K562 (cell line): ENCODE measurements around the gene MMD2. TPM values are rescaled to one million over a fixed set of nuclear protein-coding genes. Genes with fewer than 3 reads are reported as not detected.

ENCODE experiments used
- CBFB ChIP-seq: sonication (generic); formaldehyde crosslinking; IDR thresholded peaks from 2 replicates; pipeline ENCODE4 v1.4.0; 2020; ENCODE audit warnings: mild to moderate bottlenecking, missing genetic modification reagents
- CBX1 ChIP-seq: sonication (generic); IDR thresholded peaks from 2 replicates; pipeline ENCODE4 v1.6.1; 2016; ENCODE audit warnings: antibody characterized with exemption, low read depth, mild to moderate bottlenecking
- FOXA1 ChIP-seq: fragments of 450-650 bp; IDR thresholded peaks from 2 replicates; pipeline ENCODE4 v1.6.1; 2016; ENCODE audit warnings: mild to moderate bottlenecking, borderline replicate concordance
- MCM5 ChIP-seq: fragments of 450-650 bp; IDR thresholded peaks from 2 replicates; pipeline ENCODE4 v1.6.1; 2016; ENCODE audit warnings: low read depth
- MTA2 ChIP-seq: fragments of 450-650 bp; IDR thresholded peaks from 2 replicates; pipeline ENCODE4 v1.6.1; 2016; ENCODE audit warnings: low read depth
- POLR2AphosphoS5 ChIP-seq: IDR thresholded peaks from 2 replicates; pipeline ENCODE4 v1.6.1; 2011; ENCODE audit warnings: mild to moderate bottlenecking, low read depth, low read length, moderate library complexity; ENCODE audit not compliant: control insufficient read depth, insufficient read depth
- SMARCB1 ChIP-seq: IDR thresholded peaks from 2 replicates; pipeline ENCODE4 v1.6.1; 2011; ENCODE audit warnings: improper control_type of control experiment, low read depth; ENCODE audit not compliant: insufficient read length
- SP1 ChIP-seq: sonication (generic); formaldehyde crosslinking; IDR thresholded peaks from 2 replicates; pipeline ENCODE4 v1.8.1; 2022; ENCODE audit warnings: mild to moderate bottlenecking, missing genetic modification reagents
- SP2 ChIP-seq: IDR thresholded peaks from 2 replicates; pipeline ENCODE4 v1.6.1; 2011; ENCODE audit warnings: mild to moderate bottlenecking, low read depth, low read length, moderate library complexity; ENCODE audit not compliant: poor library complexity, severe bottlenecking; ENCODE audit errors: extremely low read depth
- SRF ChIP-seq, 2 experiments: fragments of 250-450, 450-650 bp in 1 of 2; sonication (Bioruptor Pico) in 1 of 2; sonication (generic) in 1 of 2; formaldehyde crosslinking; IDR thresholded peaks; 2 replicates each; pipeline versions ENCODE4 v1.5.0 to v1.5.1; 2020 to 2022; ENCODE audit warnings: mild to moderate bottlenecking in 1 of 2, missing genetic modification reagents in 1 of 2
- TEAD4 ChIP-seq, 2 experiments: sonication (generic) in 1 of 2; formaldehyde crosslinking in 1 of 2; IDR thresholded peaks; 2 replicates each; pipeline versions ENCODE4 v1.6.1 to v1.8.0; 2012 to 2022; ENCODE audit warnings: borderline replicate concordance in 1 of 2, inconsistent platforms in 1 of 2, low read length in 1 of 2, mild to moderate bottlenecking in 1 of 2, missing genetic modification reagents in 1 of 2
- YBX1 ChIP-seq: fragments of 450-650 bp; IDR thresholded peaks from 2 replicates; pipeline ENCODE4 v1.7.1; 2016; ENCODE audit warnings: mild to moderate bottlenecking
- ZKSCAN1 ChIP-seq: fragments of 150-350 bp; IDR thresholded peaks from 2 replicates; pipeline ENCODE4 v1.6.1; 2016; ENCODE audit warnings: low read depth, low read length
- ZNF224 ChIP-seq: sonication (generic); formaldehyde crosslinking; IDR thresholded peaks from 2 replicates; pipeline ENCODE4 v1.8.0; 2022; ENCODE audit warnings: mild to moderate bottlenecking, missing genetic modification reagents
- polyA plus RNA-seq, 8 experiments: library from polyadenylated mRNA; depleted of rRNA in 4 of 8; stranded (reverse) in 5 of 8; unstranded in 3 of 8; fragments of >200 nt; fragmentation: Nextera tagmentation in 2 of 8; fragmentation: Illumina TruSeq in 1 of 8; extraction: Ambion mirVana in 2 of 8; extraction: Trizol in 1 of 8; gene quantifications; 2 replicates each; pipeline versions ENCODE4 v1.2.1 to v1.2.3, GENCODE V29; 2011 to 2014; ENCODE audit warnings: inconsistent platforms in 1 of 8, missing spikeins in 1 of 8
- total RNA-seq, 7 experiments: library from RNA; depleted of rRNA in 6 of 7; stranded (reverse); fragments of >200 nt in 6 of 7; fragmentation: Illumina TruSeq in 2 of 7; extraction: Trizol in 2 of 7; gene quantifications; 2 replicates each; pipeline versions ENCODE4 v1.2.1 to v1.2.3, GENCODE V29; 2011 to 2021; ENCODE audit warnings: low replicate concordance in 1 of 7
- TF ChIP-seq, protein P1 (sequence below): sonication (generic); formaldehyde crosslinking; IDR thresholded peaks from 2 replicates; pipeline ENCODE4 v1.8.0; 2022; ENCODE audit warnings: missing genetic modification reagents, mild to moderate bottlenecking, borderline replicate concordance
- TF ChIP-seq, protein P2 (sequence below): IDR thresholded peaks from 2 replicates; pipeline ENCODE4 v1.6.1; 2011; ENCODE audit warnings: borderline replicate concordance, low read depth, mild to moderate bottlenecking, moderate library complexity, low read length; ENCODE audit not compliant: insufficient read depth, poor library complexity, severe bottlenecking
- TF ChIP-seq, protein P3 (sequence below): fragments of 450-650 bp; conservative IDR thresholded peaks from 2 replicates; pipeline ENCODE4 v1.6.1; 2016; ENCODE audit warnings: missing genetic modification characterization, low read depth, mild to moderate bottlenecking, missing compliant biosample characterization, moderate library complexity
- TF ChIP-seq, protein P4 (sequence below): sonication (generic); formaldehyde crosslinking; IDR thresholded peaks from 2 replicates; pipeline ENCODE4 v1.8.1; 2023; ENCODE audit warnings: mild to moderate bottlenecking, missing genetic modification reagents, moderate library complexity
- TF ChIP-seq, protein P5 (sequence below): fragments of 200-800 bp; sonication (Bioruptor generic); IDR thresholded peaks from 2 replicates; pipeline ENCODE4 v1.6.1; 2017; ENCODE audit warnings: missing genetic modification characterization, missing compliant biosample characterization

The MMD2 gene
- total and polyA plus RNA-seq, 9 of the 15 experiments (the other 6 are each of a cell fraction or from before 2014, with no cell fraction given) = not detected

DNA sequence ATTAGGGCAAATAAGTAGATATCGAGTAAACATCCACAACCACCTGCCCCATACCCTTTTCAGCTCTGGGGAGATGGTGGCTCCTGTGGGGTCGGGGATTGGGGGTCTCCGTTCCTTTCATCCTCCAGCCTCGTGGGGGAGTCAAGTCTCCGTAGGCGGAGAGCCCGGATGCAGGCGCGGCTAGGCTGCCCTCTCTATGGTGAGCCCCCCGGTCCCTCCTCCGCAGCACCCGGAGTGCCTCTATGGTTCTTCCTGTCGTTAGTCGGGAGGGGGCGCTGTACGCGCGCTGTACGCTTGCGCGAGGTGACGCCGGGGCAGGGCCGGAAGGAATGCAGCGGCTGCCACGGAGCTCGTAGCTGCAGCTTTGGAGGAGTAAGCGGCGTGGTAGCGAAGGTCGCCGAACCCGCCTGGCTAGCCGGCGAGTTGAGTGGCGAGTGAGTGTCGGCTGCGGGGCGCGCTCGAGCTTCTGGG, 14.8 kb upstream of the MMD2 start (continued):
- TF ChIP-seq CBX1 (peak; percentile 98), SMARCB1 (no peak), MCM5 (no peak), CBFB (CRISPR knock-in tag) (no peak), MTA2 (no peak), FOXA1 (no peak), POLR2AphosphoS5 (peak; percentile 79), SP2 (peak; percentile 89), YBX1 (no peak), ZKSCAN1 (0 out of 2 replicates have a peak, but pooled peaks have one; percentile 7), SRF (CRISPR knock-in tag; IDR thresholded peaks at IDR 0.05) (0 out of 4 replicates have a peak, but pooled peaks of 1 of the 2 experiments have one; percentile 25), ZNF224 (CRISPR knock-in tag) (no peak), SP1 (peak; percentile 70), TEAD4 (IDR thresholded peaks at IDR 0.05; ENCODE audit: low read length) (peak; percentile 41; the same call in 1 of the 2 replicates), TEAD4 (CRISPR knock-in tag; IDR thresholded peaks at IDR 0.05; ENCODE audit: borderline replicate concordance) (no peak)
- TF ChIP-seq, protein P1, sequence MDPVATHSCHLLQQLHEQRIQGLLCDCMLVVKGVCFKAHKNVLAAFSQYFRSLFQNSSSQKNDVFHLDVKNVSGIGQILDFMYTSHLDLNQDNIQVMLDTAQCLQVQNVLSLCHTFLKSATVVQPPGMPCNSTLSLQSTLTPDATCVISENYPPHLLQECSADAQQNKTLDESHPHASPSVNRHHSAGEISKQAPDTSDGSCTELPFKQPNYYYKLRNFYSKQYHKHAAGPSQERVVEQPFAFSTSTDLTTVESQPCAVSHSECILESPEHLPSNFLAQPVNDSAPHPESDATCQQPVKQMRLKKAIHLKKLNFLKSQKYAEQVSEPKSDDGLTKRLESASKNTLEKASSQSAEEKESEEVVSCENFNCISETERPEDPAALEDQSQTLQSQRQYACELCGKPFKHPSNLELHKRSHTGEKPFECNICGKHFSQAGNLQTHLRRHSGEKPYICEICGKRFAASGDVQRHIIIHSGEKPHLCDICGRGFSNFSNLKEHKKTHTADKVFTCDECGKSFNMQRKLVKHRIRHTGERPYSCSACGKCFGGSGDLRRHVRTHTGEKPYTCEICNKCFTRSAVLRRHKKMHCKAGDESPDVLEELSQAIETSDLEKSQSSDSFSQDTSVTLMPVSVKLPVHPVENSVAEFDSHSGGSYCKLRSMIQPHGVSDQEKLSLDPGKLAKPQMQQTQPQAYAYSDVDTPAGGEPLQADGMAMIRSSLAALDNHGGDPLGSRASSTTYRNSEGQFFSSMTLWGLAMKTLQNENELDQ = no peak
- TF ChIP-seq, protein P2, sequence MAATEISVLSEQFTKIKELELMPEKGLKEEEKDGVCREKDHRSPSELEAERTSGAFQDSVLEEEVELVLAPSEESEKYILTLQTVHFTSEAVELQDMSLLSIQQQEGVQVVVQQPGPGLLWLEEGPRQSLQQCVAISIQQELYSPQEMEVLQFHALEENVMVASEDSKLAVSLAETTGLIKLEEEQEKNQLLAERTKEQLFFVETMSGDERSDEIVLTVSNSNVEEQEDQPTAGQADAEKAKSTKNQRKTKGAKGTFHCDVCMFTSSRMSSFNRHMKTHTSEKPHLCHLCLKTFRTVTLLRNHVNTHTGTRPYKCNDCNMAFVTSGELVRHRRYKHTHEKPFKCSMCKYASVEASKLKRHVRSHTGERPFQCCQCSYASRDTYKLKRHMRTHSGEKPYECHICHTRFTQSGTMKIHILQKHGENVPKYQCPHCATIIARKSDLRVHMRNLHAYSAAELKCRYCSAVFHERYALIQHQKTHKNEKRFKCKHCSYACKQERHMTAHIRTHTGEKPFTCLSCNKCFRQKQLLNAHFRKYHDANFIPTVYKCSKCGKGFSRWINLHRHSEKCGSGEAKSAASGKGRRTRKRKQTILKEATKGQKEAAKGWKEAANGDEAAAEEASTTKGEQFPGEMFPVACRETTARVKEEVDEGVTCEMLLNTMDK = peak; percentile 75
- TF ChIP-seq, protein P3, sequence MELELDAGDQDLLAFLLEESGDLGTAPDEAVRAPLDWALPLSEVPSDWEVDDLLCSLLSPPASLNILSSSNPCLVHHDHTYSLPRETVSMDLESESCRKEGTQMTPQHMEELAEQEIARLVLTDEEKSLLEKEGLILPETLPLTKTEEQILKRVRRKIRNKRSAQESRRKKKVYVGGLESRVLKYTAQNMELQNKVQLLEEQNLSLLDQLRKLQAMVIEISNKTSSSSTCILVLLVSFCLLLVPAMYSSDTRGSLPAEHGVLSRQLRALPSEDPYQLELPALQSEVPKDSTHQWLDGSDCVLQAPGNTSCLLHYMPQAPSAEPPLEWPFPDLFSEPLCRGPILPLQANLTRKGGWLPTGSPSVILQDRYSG = no peak
- TF ChIP-seq, protein P4, sequence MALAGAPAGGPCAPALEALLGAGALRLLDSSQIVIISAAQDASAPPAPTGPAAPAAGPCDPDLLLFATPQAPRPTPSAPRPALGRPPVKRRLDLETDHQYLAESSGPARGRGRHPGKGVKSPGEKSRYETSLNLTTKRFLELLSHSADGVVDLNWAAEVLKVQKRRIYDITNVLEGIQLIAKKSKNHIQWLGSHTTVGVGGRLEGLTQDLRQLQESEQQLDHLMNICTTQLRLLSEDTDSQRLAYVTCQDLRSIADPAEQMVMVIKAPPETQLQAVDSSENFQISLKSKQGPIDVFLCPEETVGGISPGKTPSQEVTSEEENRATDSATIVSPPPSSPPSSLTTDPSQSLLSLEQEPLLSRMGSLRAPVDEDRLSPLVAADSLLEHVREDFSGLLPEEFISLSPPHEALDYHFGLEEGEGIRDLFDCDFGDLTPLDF (CRISPR knock-in tag) = no peak
- TF ChIP-seq, protein P5, sequence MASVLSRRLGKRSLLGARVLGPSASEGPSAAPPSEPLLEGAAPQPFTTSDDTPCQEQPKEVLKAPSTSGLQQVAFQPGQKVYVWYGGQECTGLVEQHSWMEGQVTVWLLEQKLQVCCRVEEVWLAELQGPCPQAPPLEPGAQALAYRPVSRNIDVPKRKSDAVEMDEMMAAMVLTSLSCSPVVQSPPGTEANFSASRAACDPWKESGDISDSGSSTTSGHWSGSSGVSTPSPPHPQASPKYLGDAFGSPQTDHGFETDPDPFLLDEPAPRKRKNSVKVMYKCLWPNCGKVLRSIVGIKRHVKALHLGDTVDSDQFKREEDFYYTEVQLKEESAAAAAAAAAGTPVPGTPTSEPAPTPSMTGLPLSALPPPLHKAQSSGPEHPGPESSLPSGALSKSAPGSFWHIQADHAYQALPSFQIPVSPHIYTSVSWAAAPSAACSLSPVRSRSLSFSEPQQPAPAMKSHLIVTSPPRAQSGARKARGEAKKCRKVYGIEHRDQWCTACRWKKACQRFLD (CRISPR knock-in tag) = 0 out of 2 replicates have a peak, but pooled peaks have one; percentile 22
